HG03095 (cell line): ENCODE measurements around the gene CD109.
"Not testable (repeated sequence)": the region's sequence is repeated elsewhere in the genome, so short reads cannot be mapped to it uniquely, and the experiment has no call there.

Source experiments
- ATAC-seq: cut with Tn5 transposase; IDR thresholded peaks from one replicate; pipeline ENCODE4 v1.9.1; 2021; ENCODE audit warnings: moderate library complexity; ENCODE audit not compliant: unreplicated experiment

Gene CD109

DNA sequence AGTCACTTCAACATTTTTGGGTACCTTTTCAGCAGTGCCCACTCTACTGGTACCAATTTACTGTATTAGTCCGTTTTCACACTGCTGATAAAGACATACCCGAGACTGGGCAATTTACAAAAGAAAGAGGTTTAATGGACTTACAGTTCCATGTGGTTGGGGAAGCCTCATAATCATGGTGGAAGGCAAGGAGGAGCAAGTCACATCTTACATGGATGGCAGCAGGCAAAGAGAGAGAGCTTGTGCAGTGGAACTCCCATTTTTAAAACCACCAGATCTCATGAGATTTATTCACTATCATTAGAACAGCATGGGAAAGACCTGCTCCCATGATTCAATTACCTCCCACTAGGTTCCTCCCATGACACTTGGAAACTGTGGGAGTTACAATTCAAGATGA is 12.4 kb upstream of the CD109 start:
- not testable (repeated sequence) for ATAC-seq

GRCh38 chr6:73688351-73688750 is 7.7 kb upstream of the CD109 start:
- ATAC-seq = no peak

- ATAC-seq = no peak
Measured at GRCh38 chr6:73690056-73690455, 5.9 kb upstream of the CD109 start.

DNA sequence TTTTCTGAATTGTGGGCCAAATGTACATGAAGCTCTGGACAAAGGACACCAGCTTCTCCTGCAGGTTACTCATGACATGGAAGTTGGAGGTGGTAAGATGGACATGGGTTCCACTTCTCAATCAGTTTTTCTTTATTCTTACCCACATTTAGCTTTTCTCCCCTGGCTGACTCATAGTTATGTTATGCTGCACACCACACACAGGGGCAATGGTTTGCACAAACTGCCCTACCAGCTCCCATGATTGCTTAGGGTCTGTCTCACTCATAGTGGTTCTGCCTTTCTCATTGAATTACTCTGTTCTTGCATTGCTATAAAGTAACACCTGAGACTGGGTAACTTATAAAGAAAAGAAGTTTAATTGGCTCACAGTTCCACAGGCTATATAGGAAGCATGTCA is 4.5 kb upstream of the CD109 start:
- no peak for ATAC-seq

DNA sequence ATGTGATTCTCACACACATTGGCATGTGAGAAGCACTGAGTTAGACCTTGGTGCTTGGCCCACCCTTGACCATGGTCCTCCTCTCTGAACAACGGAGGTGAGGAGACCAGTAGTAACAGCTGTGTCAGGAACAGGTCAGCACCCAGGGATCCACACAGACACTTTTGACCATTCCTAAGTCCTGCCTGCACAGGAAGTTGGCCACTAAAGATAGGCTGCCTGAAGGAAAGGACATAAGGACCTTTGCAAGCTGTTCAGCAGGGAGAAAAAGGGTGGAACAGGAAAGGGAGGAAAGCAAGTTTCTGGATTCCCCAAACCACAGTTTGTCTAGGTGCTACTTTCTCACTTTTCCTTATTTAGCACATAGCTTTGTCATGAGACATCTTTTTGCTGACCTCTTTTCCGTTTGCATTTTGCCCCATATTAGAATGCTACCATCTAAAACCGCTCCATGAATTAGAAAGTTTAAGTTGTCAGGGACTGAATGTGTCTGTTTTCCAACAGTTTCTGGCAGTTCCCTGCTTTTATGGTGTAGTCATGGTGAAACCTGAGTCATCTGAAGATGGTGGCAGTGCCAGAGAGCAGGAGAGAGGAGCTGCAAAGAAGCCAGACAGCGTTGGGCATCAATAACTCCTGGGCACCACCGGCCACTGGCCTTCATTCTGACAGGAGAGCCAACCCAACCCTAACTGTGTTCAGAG is 1.1 kb upstream of the CD109 start:
- no peak for ATAC-seq

DNA sequence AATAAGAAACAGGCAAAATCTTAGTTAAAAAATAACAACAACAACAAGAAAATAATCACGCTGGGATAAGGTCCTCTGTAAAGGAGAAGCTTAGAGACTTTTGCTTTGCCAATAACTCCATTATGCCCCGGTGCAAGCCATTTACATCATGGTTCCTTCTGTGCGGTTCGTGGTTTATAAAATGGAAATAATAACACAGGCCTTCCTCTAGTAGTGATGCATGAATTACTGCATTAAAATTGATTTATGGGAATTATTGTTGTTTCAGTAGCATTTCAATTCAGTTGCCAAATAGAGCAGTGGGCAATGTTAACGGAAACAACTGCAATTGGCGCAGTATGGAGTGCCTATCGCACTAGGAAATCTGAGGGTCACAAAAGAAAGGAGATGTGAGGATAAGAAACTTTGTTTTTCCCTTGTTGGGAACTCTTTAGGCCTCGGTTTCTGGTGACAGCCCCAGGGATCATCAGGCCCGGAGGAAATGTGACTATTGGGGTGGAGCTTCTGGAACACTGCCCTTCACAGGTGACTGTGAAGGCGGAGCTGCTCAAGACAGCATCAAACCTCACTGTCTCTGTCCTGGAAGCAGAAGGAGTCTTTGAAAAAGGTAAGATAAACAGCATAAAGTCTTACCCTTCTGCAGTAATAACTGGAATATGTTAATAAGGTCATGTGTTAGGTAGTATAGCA is 1.1 kb downstream of the CD109 start:
- no peak for ATAC-seq

GRCh38 chr6:73699676-73700459 is 3.9 kb downstream of the CD109 start:
- ATAC-seq = no peak

GRCh38 chr6:73702444-73702843 is 6.4 kb downstream of the CD109 start:
- ATAC-seq = no peak

DNA sequence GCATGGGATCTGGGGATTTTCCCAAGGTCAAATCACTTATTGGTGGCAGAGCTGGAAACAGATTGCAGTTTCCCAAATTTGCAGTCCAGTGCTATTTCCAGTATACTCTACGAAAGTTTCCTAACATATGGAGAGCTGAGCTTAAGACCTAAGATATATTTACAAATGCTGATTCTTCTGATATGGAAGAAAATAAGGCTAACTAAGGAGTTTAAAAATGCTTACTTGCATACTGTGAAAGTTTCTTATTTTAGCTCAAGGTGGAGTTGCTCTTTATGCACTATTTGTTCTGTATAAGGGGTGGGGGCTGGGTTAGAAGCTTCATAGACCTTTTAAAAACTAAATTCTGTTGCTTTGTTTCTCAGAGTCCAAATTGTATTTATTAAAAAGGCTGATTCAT is 7.5 kb downstream of the CD109 start:
- no peak for ATAC-seq

DNA sequence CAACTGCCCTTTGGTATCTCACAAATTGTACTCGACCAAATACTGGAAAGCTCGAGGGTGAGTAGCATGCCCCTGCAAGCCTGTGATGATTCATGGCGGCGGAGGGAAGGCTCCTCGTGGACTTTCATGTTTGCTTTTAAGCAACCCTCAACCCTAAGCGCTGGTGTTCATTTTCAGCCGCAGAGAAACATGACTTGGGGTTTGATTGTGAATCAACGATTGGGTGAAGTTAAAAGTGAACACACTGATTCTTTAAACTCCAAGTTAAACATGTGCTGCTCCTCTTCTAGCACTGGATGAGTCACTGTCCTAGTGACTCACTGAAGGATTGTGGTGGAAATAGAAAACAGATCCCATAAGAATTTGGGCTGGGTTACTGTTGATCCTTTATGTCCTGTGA is 8.3 kb downstream of the CD109 start:
- no peak for ATAC-seq

- no peak for ATAC-seq
Measured at GRCh38 chr6:73704798-73705197, 8.8 kb downstream of the CD109 start.

- no peak for ATAC-seq
Measured at GRCh38 chr6:73706971-73707370, 11.0 kb downstream of the CD109 start.

- no peak for ATAC-seq
Measured at GRCh38 chr6:73710470-73710869, 14.5 kb downstream of the CD109 start.

DNA sequence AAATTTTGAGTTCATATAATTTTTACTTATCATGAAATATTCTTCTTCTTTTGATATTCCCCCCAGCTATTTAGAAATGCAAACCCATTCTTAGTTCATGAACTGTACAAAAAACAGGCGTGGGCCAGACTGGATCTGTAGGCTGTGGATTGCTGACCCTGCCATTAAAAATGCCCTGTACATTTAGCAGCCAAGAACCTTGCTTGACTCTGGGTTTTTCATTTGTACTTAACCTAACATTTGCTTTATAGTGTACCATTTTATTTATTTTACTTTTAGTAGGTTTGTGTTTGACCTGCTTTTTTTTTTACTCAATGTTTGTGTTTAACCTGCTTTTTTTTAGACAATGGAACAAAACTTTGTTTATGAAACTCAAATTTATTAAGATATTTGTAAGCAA is 14.9 kb downstream of the CD109 start:
- no peak for ATAC-seq

GRCh38 chr6:73712535-73713173 is 16.7 kb downstream of the CD109 start:
- no peak for ATAC-seq

DNA sequence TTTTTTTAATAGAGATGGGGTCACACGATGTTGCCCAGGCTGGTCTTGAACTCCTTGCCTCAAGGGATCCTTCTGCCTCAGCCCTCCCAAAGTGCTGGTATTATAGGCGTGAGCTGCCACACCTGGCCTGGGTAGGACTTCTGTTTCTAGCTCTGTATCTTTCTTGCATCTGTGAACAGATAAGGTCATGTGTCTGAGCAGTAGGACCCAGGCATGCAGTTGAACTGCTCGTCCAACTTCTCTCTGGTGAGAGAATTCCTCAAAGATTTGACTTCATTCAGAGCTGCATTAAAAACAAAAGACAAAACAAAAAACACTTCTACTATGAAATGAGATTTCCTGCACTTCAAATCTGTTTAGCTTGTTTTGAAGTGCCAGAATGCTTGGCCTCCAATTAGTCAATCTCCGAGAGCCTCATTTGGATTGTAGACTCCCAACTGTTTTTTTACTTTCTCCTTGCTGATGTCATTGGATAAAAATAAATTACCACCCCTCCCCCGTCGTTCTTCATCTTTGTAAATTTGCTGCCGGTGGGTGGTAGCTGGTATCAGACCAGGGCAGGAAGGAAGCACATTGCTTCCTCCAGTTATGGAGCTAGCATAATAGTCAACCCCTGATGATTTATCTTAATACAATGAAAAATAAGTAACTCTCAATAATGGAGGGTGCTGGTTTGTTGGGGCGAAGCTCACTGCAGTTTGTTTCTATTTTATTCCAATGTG is 17.6 kb downstream of the CD109 start:
- no peak for ATAC-seq

GRCh38 chr6:73715111-73715508 is 19.1 kb downstream of the CD109 start:
- ATAC-seq = not testable (repeated sequence)

GRCh38 chr6:73719046-73719445 is 23.0 kb downstream of the CD109 start:
- no peak for ATAC-seq

DNA sequence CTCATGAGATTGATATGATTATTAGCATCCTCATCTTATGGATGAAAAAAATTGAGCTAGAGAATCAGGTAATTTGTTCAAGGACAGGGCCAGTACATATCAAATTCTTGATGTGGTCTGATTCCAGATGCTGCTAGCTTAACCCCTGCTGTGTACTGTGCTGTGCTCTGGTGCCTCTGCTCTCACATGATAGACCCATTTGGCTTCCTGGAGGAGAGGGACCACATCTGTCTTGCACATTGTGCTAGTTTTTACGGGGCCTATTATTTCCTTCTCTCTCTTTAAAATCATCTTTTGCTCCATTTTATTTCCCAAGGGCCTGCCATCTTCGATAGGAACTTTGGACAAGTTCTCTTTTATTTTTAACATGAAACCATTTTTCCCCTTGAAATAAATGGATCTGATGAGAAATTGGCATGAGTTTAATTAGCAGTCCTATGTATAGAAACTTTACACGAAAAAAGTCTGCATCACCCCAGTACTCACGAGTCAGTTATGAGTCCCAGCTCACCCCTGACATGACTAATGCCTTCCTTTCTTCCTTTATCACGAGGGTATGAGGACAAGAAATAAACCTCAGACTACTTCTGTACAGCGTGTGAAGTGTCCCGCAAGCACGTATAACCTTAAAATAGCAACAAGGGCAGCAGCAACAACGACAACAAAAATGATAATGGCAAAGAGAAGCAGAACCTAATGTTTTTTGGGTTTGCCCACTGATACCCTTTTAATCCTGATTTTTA is 26.5 kb downstream of the CD109 start:
- peak; percentile 62 for ATAC-seq

DNA sequence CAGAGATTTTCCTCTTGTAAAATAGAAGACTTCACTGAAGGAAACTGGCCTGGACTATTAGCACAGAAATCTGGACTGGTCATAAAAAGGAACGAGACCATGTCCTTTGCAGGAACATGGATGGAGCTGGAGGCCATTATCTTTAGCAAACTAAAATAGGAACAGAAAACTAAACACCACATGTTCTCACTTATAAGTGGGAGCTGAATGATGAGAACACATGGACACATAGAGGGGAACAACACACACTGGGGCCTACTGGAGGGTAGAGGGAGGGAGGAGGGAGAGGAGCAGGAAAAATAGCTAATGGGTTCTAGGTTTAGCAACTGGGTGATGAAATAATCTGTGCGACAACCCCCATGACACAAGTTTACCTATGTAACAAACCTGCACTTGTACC is 27.5 kb downstream of the CD109 start:
- not testable (repeated sequence) for ATAC-seq
